HL-60 (cell line): ENCODE measurements around the gene SHROOM4.

Experiments used
- CTCF ChIP-seq: IDR thresholded peaks from one replicate; pipeline ENCODE4 v1.5.1; 2011; ENCODE audit warnings: low read length, control low read depth, inconsistent platforms; ENCODE audit not compliant: insufficient read depth
- GABPA ChIP-seq: IDR thresholded peaks from 2 replicates; pipeline ENCODE4 v1.6.1; 2012; ENCODE audit warnings: low read depth
- POLR2AphosphoS5 ChIP-seq: IDR thresholded peaks from 2 replicates; pipeline ENCODE4 v1.6.1; 2012; ENCODE audit warnings: low read depth
- REST ChIP-seq: IDR thresholded peaks from 2 replicates; pipeline ENCODE4 v1.6.1; 2012; ENCODE audit warnings: low read depth; ENCODE audit not compliant: insufficient replicate concordance

GRCh38 chrX:50680990-50681389, 133.0 kb downstream of the SHROOM4 start:
- no peak for TF ChIP-seq GABPA
- no peak for TF ChIP-seq CTCF
- TF ChIP-seq POLR2AphosphoS5 = no peak
- no peak for TF ChIP-seq REST
